Activated T-cell treated with anti-CD3 and anti-CD28 coated beads, Interleukin-2, amount 50 U/mL, for 24 hours (primary cell): ENCODE results near the gene AMPD2.

Experiments
- DNase-seq: peaks from one replicate; pipeline ENCODE4 v3.0.0-alpha.2; 2020
- H3K27ac Mint-ChIP-seq: 2 replicates; pipeline ENCODE4 v1.8.0; 2020; ENCODE audit warnings: mild to moderate bottlenecking, mixed read lengths
- H3K27me3 Mint-ChIP-seq: 2 replicates; pipeline ENCODE4 v1.8.0; 2020; ENCODE audit warnings: mixed read lengths
- H3K36me3 Mint-ChIP-seq: 2 replicates; pipeline ENCODE4 v1.8.0; 2020; ENCODE audit warnings: low read depth, mixed read lengths
- H3K4me1 Mint-ChIP-seq: 2 replicates; pipeline ENCODE4 v1.8.0; 2020; ENCODE audit warnings: low read depth, mixed read lengths
- H3K4me3 Mint-ChIP-seq: 2 replicates; pipeline ENCODE4 v1.8.0; 2020; ENCODE audit warnings: mild to moderate bottlenecking, moderate library complexity, mixed read lengths
- H3K9me3 Mint-ChIP-seq: 2 replicates; pipeline ENCODE4 v1.8.0; 2020; ENCODE audit warnings: mixed read lengths

The AMPD2 gene

DNA sequence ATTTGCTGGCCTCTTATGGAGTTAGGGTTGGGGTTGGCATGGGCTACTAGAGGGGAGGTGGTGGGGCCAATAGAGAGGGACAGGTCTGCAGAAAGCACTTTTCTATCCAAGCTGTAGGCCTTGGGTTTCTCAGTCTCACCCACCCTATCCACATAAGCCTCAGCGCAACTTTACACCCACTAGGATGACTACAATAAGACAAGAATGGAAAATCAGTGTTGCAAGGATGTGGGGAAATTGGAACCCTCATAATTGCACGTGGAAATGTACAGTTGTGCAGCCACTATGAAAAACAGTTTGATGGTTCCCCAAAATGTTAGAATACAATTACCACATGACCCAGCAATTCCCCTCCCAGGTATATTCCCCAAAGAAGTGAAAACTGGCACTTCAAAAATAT, 22.2 kb downstream of the AMPD2 start:
- no peaks in the 10 kb centered on the region for H3K9me3 Mint-ChIP-seq
- H3K27ac Mint-ChIP-seq: no peak overlapping the region
- DNase-seq: no peak
- no peak overlapping the region for H3K4me3 Mint-ChIP-seq
- H3K4me1 Mint-ChIP-seq: peaks cover 17% of the 10 kb centered on the region
- no peaks in the 10 kb centered on the region for H3K36me3 Mint-ChIP-seq
- no peaks in the 10 kb centered on the region for H3K27me3 Mint-ChIP-seq

DNA sequence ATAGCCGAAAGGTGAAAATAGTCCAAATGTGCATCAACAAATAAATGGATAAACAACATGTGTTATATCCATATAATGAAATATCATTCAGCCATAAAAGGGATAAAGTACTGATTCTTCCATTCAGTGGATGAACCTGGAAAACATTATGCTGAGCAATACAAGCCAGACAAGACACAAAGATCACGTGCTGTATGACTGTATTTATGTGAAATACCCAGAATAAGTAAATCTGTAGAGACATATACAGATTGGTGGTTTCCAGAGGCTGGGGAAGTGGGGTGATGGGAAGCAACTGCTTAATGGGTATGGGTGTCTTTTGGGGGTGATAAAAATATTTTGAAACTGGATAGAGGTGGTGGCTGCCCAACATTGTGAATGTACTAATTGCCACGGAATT, 23.0 kb downstream of the AMPD2 start:
- peaks cover 17% of the 10 kb centered on the region for H3K4me1 Mint-ChIP-seq
- DNase-seq: no peak
- no peaks in the 10 kb centered on the region for H3K9me3 Mint-ChIP-seq
- no peak overlapping the region for H3K4me3 Mint-ChIP-seq
- H3K36me3 Mint-ChIP-seq: no peaks in the 10 kb centered on the region
- peak overlapping the region; percentile 7 for H3K27ac Mint-ChIP-seq
- H3K27me3 Mint-ChIP-seq: no peaks in the 10 kb centered on the region

DNA sequence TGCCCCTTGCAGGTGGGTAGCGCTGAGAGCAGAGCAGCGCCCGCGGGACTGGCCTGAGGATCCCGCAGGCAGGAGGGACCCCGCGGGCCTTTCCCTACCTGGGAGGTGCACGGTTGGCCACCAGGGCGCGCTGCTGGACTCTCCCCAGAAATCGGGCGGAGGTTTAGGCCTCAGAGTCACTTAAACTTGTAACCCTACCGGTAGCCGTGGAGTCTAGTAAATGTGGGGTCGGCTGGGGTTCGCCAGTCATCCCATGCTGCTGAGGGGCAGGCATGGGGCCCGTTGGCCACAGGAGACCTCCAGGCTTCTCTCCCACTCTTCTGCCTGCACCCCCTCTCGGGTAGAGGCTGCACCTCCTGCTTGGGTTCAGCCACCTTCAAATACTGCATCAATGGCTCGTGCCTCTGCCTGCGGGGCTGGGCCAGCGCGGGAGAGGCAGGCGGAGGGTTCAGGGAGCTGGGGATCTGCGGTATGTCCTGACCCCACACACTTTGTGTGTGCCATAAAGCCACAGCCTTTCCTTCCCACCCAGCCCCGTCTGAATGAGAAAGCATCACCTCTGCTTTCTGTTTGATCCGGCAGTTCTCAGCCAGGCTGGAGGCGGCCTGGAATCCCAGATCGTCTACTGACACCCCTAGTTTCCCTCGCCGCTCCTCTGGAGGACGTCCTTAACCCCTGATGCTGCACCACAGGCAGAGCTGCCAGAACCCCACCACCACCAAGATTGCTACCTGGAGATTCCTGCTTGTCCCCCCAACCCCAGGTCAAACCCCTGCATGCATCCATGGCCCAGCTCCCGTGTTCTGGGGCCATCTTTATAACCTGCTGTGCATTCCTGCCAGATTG, 24.0 kb downstream of the AMPD2 start:
- no peaks in the 10 kb centered on the region for H3K36me3 Mint-ChIP-seq
- H3K27ac Mint-ChIP-seq: no peak overlapping the region
- no peak overlapping the region for H3K4me3 Mint-ChIP-seq
- no peaks in the 10 kb centered on the region for H3K27me3 Mint-ChIP-seq
- peak; percentile 93 for DNase-seq
- peaks cover 17% of the 10 kb centered on the region for H3K4me1 Mint-ChIP-seq
- H3K9me3 Mint-ChIP-seq: no peaks in the 10 kb centered on the region

DNA sequence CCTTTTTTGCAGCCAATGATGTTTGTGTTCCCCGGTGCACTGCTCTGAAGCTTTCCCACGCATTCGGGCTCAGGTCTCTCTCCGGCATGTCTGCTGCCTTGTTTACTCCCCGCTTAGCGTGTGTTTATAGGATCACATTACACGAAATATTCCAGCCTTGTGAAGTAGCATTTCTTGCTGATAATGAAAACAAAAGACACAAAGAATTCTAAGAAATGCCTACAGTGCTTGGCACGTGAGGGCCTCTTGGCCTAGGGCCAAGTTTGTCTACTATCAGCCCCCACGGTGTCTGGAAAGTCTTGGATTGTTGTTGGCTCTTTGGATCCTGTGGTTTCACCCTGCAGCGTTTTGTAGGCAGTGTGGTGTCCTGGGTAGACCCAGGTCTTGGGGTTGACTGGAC, 25.0 kb downstream of the AMPD2 start:
- H3K36me3 Mint-ChIP-seq: no peaks in the 10 kb centered on the region
- DNase-seq: no peak
- no peak overlapping the region for H3K4me3 Mint-ChIP-seq
- H3K27me3 Mint-ChIP-seq: no peaks in the 10 kb centered on the region
- no peak overlapping the region for H3K27ac Mint-ChIP-seq
- peaks cover 17% of the 10 kb centered on the region for H3K4me1 Mint-ChIP-seq
- H3K9me3 Mint-ChIP-seq: no peaks in the 10 kb centered on the region

- DNase-seq: no peak
- no peaks in the 10 kb centered on the region for H3K4me1 Mint-ChIP-seq
- no peaks in the 10 kb centered on the region for H3K36me3 Mint-ChIP-seq
- H3K27ac Mint-ChIP-seq: no peak overlapping the region
- no peaks in the 10 kb centered on the region for H3K9me3 Mint-ChIP-seq
- H3K27me3 Mint-ChIP-seq: peaks cover 10% of the 10 kb centered on the region
- no peak overlapping the region for H3K4me3 Mint-ChIP-seq
Measured at GRCh38 chr1:109649491-109649914, 29.9 kb downstream of the AMPD2 start.

GRCh38 chr1:109650609-109651008, 31.0 kb downstream of the AMPD2 start:
- H3K4me3 Mint-ChIP-seq: no peak overlapping the region
- no peaks in the 10 kb centered on the region for H3K36me3 Mint-ChIP-seq
- no peak overlapping the region for H3K27ac Mint-ChIP-seq
- H3K27me3 Mint-ChIP-seq: peaks cover 10% of the 10 kb centered on the region
- H3K4me1 Mint-ChIP-seq: peaks cover 9% of the 10 kb centered on the region
- no peak for DNase-seq
- no peaks in the 10 kb centered on the region for H3K9me3 Mint-ChIP-seq

DNA sequence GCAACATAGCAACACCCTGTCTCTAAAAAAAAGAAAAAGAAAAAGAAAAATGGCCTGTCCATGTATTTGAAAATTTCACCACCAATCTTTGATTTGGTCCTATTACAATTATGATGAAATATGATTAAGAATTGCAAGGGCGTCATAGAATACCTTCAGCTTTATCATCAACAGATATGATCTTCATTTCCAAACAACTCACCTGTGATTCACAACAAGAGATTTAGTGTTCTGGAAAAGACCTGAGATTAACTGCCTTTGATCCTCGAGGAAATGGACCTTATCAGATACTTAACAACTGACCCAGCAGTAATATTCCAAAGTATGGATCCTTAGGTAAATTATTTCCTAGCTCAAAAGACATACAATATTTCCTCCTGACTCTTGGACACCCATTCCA, 32.8 kb downstream of the AMPD2 start:
- Mint-ChIP-seq H3K27me3 (peaks cover 10% of the 10 kb centered on the region), H3K27ac (no peak overlapping the region), H3K4me3 (no peak overlapping the region), H3K9me3 (no peaks in the 10 kb centered on the region), H3K4me1 (peaks cover 17% of the 10 kb centered on the region), H3K36me3 (peaks cover 2% of the 10 kb centered on the region)
- DNase-seq: no peak

GRCh38 chr1:109653306-109653705, 33.7 kb downstream of the AMPD2 start:
- Mint-ChIP-seq H3K9me3 (no peaks in the 10 kb centered on the region), H3K36me3 (peaks cover 2% of the 10 kb centered on the region), H3K27me3 (peaks cover 10% of the 10 kb centered on the region), H3K4me1 (peaks cover 17% of the 10 kb centered on the region), H3K27ac (no peak overlapping the region), H3K4me3 (no peak overlapping the region)
- no peak for DNase-seq

- Mint-ChIP-seq H3K27ac (no peak overlapping the region), H3K36me3 (peaks cover 8% of the 10 kb centered on the region), H3K4me1 (peaks cover 17% of the 10 kb centered on the region), H3K4me3 (no peak overlapping the region), H3K9me3 (no peaks in the 10 kb centered on the region), H3K27me3 (peaks cover 10% of the 10 kb centered on the region)
- no peak for DNase-seq
Measured at GRCh38 chr1:109654519-109654918, 34.9 kb downstream of the AMPD2 start.

DNA sequence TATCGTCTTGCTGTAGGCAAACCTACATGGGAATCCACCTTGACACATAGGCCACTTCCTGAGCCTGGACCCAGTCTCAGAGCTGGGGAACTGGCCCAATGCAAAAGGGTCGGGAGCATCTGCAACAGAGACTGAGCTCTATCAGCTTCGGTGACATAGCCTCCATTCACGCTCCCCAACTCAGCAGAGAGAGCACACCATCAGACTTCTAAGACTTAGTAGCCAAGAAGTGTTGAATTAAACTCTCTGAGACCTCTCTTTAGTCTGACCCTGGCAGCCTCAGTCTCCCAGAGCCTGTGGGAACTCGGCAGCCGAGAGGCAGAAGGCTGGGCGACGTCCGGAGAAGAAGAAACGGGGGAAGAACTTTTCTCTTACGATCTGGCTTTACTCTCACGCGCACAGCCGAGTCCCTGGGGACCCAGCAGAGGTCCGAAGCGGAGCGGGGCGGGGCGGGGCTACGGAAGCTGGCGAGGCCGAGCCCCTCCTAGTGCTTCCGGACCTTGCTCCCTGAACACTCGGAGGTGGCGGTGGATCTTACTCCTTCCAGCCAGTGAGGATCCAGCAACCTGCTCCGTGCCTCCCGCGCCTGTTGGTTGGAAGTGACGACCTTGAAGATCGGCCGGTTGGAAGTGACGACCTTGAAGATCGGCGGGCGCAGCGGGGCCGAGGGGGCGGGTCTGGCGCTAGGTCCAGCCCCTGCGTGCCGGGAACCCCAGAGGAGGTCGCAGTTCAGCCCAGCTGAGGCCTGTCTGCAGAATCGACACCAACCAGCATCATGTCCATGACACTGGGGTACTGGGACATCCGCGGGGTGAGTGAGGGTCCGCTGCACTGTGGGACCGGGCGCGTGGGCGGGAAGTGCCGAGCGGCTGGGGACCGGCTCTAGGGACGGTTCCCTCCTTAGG, 36.2 kb downstream of the AMPD2 start, which contains the start of gene GSTM4:
Gene GSTM4, plus strand, starts transcription at position 485 of the 905 bp plus-strand sequence. Its CDS starts 291 bp downstream, at position 776.
- peaks cover 17% of the 10 kb centered on the region for H3K4me1 Mint-ChIP-seq
- peak; percentile 86 for DNase-seq
- H3K27me3 Mint-ChIP-seq: peaks cover 4% of the 10 kb centered on the region
- H3K36me3 Mint-ChIP-seq: peaks cover 15% of the 10 kb centered on the region
- H3K9me3 Mint-ChIP-seq: no peaks in the 10 kb centered on the region
- H3K27ac Mint-ChIP-seq: peak within 1 kb of the TSS; percentile 91
- peak within 1 kb of the TSS; percentile 91 for H3K4me3 Mint-ChIP-seq

DNA sequence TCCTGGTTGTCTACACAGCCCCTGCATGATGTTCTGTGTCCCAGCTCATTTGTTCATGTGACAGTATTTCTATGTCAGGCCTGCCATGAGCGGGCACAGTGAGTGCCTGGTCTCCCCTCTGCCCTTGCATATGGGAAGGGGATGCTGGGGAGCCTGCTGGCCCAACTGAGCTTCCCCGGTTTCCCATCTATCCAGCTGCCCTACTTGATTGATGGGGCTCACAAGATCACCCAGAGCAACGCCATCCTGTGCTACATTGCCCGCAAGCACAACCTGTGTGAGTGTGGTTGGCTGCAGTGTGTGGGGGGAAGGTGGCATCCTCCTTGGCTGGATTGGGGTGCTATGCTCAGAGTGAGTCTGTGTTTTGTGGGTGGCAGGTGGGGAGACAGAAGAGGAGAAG, 37.8 kb downstream of the AMPD2 start:
- Mint-ChIP-seq H3K27me3 (no peaks in the 10 kb centered on the region), H3K4me1 (peaks cover 17% of the 10 kb centered on the region), H3K9me3 (no peaks in the 10 kb centered on the region), H3K27ac (no peak overlapping the region), H3K36me3 (peaks cover 15% of the 10 kb centered on the region), H3K4me3 (peak overlapping the region; percentile 47)
- no peak for DNase-seq

- Mint-ChIP-seq H3K4me1 (peaks cover 17% of the 10 kb centered on the region), H3K27ac (no peak overlapping the region), H3K36me3 (peaks cover 15% of the 10 kb centered on the region), H3K4me3 (no peak overlapping the region), H3K27me3 (no peaks in the 10 kb centered on the region), H3K9me3 (no peaks in the 10 kb centered on the region)
- DNase-seq: no peak
Measured at GRCh38 chr1:109657970-109658369, 38.3 kb downstream of the AMPD2 start.

GRCh38 chr1:109658533-109659042, 39.0 kb downstream of the AMPD2 start:
- H3K36me3 Mint-ChIP-seq: peaks cover 15% of the 10 kb centered on the region
- no peaks in the 10 kb centered on the region for H3K9me3 Mint-ChIP-seq
- no peaks in the 10 kb centered on the region for H3K27me3 Mint-ChIP-seq
- DNase-seq: no peak
- no peak overlapping the region for H3K27ac Mint-ChIP-seq
- H3K4me1 Mint-ChIP-seq: peaks cover 17% of the 10 kb centered on the region
- no peak overlapping the region for H3K4me3 Mint-ChIP-seq

DNA sequence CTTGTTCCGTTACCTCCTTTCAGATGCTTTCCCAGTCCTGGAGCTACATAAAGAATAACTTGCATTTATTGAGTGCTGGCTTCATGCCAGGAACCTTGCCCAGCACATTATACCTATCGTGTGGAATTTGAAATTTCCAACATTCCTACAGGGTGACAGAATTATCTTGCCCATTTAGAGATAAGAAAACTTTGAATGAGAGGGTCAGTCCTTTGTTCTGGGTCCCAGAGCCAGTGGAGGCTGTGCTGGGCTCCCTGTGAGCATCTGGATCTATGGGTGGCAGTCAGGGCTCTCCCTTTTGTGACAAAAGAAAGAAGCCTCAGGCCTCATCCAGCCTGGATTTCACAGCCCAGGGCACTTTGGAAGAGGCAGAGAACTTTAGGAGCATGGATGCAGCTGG, 39.5 kb downstream of the AMPD2 start:
- H3K27ac Mint-ChIP-seq: peak overlapping the region; percentile 13
- DNase-seq: no peak
- H3K36me3 Mint-ChIP-seq: peaks cover 15% of the 10 kb centered on the region
- H3K27me3 Mint-ChIP-seq: no peaks in the 10 kb centered on the region
- H3K4me1 Mint-ChIP-seq: peaks cover 17% of the 10 kb centered on the region
- no peaks in the 10 kb centered on the region for H3K9me3 Mint-ChIP-seq
- no peak overlapping the region for H3K4me3 Mint-ChIP-seq
